Inflammatory macrophage treated with lipopolysaccharide for 4 hours (primary cell): ENCODE results near the gene GNAZ.
A peak's percentile ranks its signal among the peaks of the same experiment; 100 is the strongest.

ENCODE experiments used
- DNase-seq: peaks from one replicate; pipeline ENCODE4 v3.0.0-alpha.2; 2020

The GNAZ gene

GRCh38 chr22:23065495-23066122 lies 4.7 kb upstream of the GNAZ start:
- DNase-seq = no peak

GRCh38 chr22:23066200-23067022 lies 3.9 kb upstream of the GNAZ start:
- no peak for DNase-seq

- no peak for DNase-seq
Measured at GRCh38 chr22:23067023-23067650, 3.2 kb upstream of the GNAZ start.

GRCh38 chr22:23067691-23068090 lies 2.6 kb upstream of the GNAZ start:
- no peak for DNase-seq

- DNase-seq = no peak
Measured at GRCh38 chr22:23068096-23068831, 2.1 kb upstream of the GNAZ start.

GRCh38 chr22:23068832-23069385 lies 1.4 kb upstream of the GNAZ start:
- no peak for DNase-seq

GRCh38 chr22:23069502-23070357 lies 589 bp upstream of the GNAZ start:
- peak; percentile 89 for DNase-seq

GRCh38 chr22:23071230-23072076 lies 1.1 kb downstream of the GNAZ start:
- DNase-seq = no peak

GRCh38 chr22:23072077-23072910 lies 2.0 kb downstream of the GNAZ start:
- DNase-seq = no peak

GRCh38 chr22:23072911-23073491 lies 2.7 kb downstream of the GNAZ start:
- DNase-seq = no peak

- DNase-seq = no peak
Measured at GRCh38 chr22:23073526-23074229, 3.4 kb downstream of the GNAZ start.

- no peak for DNase-seq
Measured at GRCh38 chr22:23074451-23074850, 4.1 kb downstream of the GNAZ start.

- DNase-seq = no peak
Measured at GRCh38 chr22:23075050-23075449, 4.7 kb downstream of the GNAZ start.

GRCh38 chr22:23075525-23076216 lies 5.4 kb downstream of the GNAZ start:
- no peak for DNase-seq

GRCh38 chr22:23076896-23077572 lies 6.7 kb downstream of the GNAZ start:
- DNase-seq = no peak

GRCh38 chr22:23077627-23078461 lies 7.5 kb downstream of the GNAZ start:
- DNase-seq = no peak

- DNase-seq = no peak
Measured at GRCh38 chr22:23078462-23078787, 8.1 kb downstream of the GNAZ start.
